ENCODE results near the gene PRSS8. TPM values are rescaled to one million over a fixed set of nuclear protein-coding genes. Genes with fewer than 3 reads are reported as not detected.
"Not testable (repeated sequence)": the region's sequence is repeated elsewhere in the genome, so short reads cannot be mapped to it uniquely, and the experiment has no call there.

PRSS8 gene
- total RNA-seq, 1 donor from 2014 or later, result 3.8 TPM

- DNase-seq (ENCODE audit: low read depth), result not testable (repeated sequence)
These were observed 8.9 kb upstream of the PRSS8 start for GRCh38 chr16:31144418-31144817.

GRCh38 chr16:31143694-31144148 lies 8.2 kb upstream of the PRSS8 start:
- no peak for DNase-seq (ENCODE audit: low read depth)

- DNase-seq (ENCODE audit: low read depth), result no peak
These were observed 7.6 kb upstream of the PRSS8 start for GRCh38 chr16:31143011-31143693.

- peak; percentile 92 for DNase-seq (ENCODE audit: low read depth)
These were observed 6.8 kb upstream of the PRSS8 start for GRCh38 chr16:31142109-31143010.

- peak; percentile 74 for DNase-seq (ENCODE audit: low read depth)
These were observed 6.1 kb upstream of the PRSS8 start for GRCh38 chr16:31141489-31142108.

GRCh38 chr16:31141071-31141469 lies 5.5 kb upstream of the PRSS8 start:
- DNase-seq (ENCODE audit: low read depth), result not testable (repeated sequence)

GRCh38 chr16:31138621-31139578 lies 3.4 kb upstream of the PRSS8 start:
- DNase-seq (ENCODE audit: low read depth), result peak; percentile 78

GRCh38 chr16:31136822-31137499 lies 1.4 kb upstream of the PRSS8 start:
- DNase-seq (ENCODE audit: low read depth), result not testable (repeated sequence)

- DNase-seq (ENCODE audit: low read depth), result no peak
These were observed 748 bp upstream of the PRSS8 start for GRCh38 chr16:31136287-31136662.

- peak; percentile 38 for DNase-seq (ENCODE audit: low read depth)
These were observed 647 bp downstream of the PRSS8 start for GRCh38 chr16:31134625-31135534.

GRCh38 chr16:31134091-31134571 lies 1.4 kb downstream of the PRSS8 start:
- peak; percentile 34 for DNase-seq (ENCODE audit: low read depth)

- DNase-seq (ENCODE audit: low read depth), result no peak
These were observed 2.5 kb downstream of the PRSS8 start for GRCh38 chr16:31133046-31133501.

GRCh38 chr16:31132303-31132979 lies 3.1 kb downstream of the PRSS8 start:
- no peak for DNase-seq (ENCODE audit: low read depth)

GRCh38 chr16:31131841-31132271 lies 3.7 kb downstream of the PRSS8 start:
- no peak for DNase-seq (ENCODE audit: low read depth)

GRCh38 chr16:31131416-31131815 lies 4.1 kb downstream of the PRSS8 start:
- DNase-seq (ENCODE audit: low read depth), result no peak

- no peak for DNase-seq (ENCODE audit: low read depth)
These were observed 4.6 kb downstream of the PRSS8 start for GRCh38 chr16:31130899-31131298.

GRCh38 chr16:31130336-31130891 lies 5.1 kb downstream of the PRSS8 start:
- DNase-seq (ENCODE audit: low read depth), result no peak

- no peak for DNase-seq (ENCODE audit: low read depth)
These were observed 5.8 kb downstream of the PRSS8 start for GRCh38 chr16:31129568-31130335.
